ENCODE measurements around the gene COMT.

Gene COMT

GRCh38 chr22:19967850-19968449 lies 26.4 kb downstream of the COMT start:
- no peak overlapping the region for H3K9ac ChIP-seq (ENCODE audit: low read depth, low read length, poor library complexity, severe bottlenecking)
- no peaks in the 10 kb centered on the region for H3F3A ChIP-seq (ENCODE audit: low read depth)
- no peaks in the 10 kb centered on the region for H3K9me3 ChIP-seq (ENCODE audit: insufficient read depth, low read depth, low read length)
- H3K4me2 ChIP-seq (ENCODE audit: low read depth, low read length, poor library complexity, severe bottlenecking) = no peak overlapping the region
- H3K27me3 ChIP-seq (ENCODE audit: insufficient read depth, low read length, poor library complexity, severe bottlenecking) = no peaks in the 10 kb centered on the region
- no peak overlapping the region for H2AFZ ChIP-seq (ENCODE audit: low read length)
- H3K4me1 ChIP-seq (ENCODE audit: insufficient read depth, low read length, poor library complexity, severe bottlenecking) = no peaks in the 10 kb centered on the region
- TF ChIP-seq EZH2phosphoT487 (IDR thresholded peaks at IDR 0.05; ENCODE audit: borderline replicate concordance) (no peak), CTCF (conservative IDR thresholded peaks at IDR 0.05; ENCODE audit: low read length) (no peak)
- H4K20me1 ChIP-seq (ENCODE audit: insufficient read depth, low read length, poor library complexity, severe bottlenecking) = peaks cover 5% of the 10 kb centered on the region
- H3K79me2 ChIP-seq (ENCODE audit: insufficient read depth, low read length) = no peaks in the 10 kb centered on the region
- peaks cover 19% of the 10 kb centered on the region; the same call in 1 of the 2 replicates for H3K36me3 ChIP-seq (ENCODE audit: insufficient read depth, low read length)
- H3K9me2 ChIP-seq (replicated peaks; ENCODE audit: low read depth, low read length) = no peaks in the 10 kb centered on the region
- no peak overlapping the region for H3K4me3 ChIP-seq (ENCODE audit: low read length, poor library complexity, severe bottlenecking)

DNA sequence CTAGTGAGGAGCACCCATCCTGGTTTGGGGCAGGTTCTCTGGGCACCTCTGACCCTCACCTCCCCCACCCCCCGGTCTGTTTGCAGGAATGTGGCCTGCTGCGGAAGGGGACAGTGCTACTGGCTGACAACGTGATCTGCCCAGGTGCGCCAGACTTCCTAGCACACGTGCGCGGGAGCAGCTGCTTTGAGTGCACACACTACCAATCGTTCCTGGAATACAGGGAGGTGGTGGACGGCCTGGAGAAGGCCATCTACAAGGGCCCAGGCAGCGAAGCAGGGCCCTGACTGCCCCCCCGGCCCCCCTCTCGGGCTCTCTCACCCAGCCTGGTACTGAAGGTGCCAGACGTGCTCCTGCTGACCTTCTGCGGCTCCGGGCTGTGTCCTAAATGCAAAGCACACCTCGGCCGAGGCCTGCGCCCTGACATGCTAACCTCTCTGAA lies 26.9 kb downstream of the COMT start:
- no peaks in the 10 kb centered on the region for H3K4me1 ChIP-seq (ENCODE audit: insufficient read depth, low read length, poor library complexity, severe bottlenecking)
- no peak overlapping the region for H2AFZ ChIP-seq (ENCODE audit: low read length)
- H3K79me2 ChIP-seq (ENCODE audit: insufficient read depth, low read length) = no peaks in the 10 kb centered on the region
- no peaks in the 10 kb centered on the region for H3K27me3 ChIP-seq (ENCODE audit: insufficient read depth, low read length, poor library complexity, severe bottlenecking)
- no peaks in the 10 kb centered on the region for H3K9me3 ChIP-seq (ENCODE audit: insufficient read depth, low read depth, low read length)
- no peaks in the 10 kb centered on the region for H3K9me2 ChIP-seq (replicated peaks; ENCODE audit: low read depth, low read length)
- TF ChIP-seq CTCF (conservative IDR thresholded peaks at IDR 0.05; ENCODE audit: low read length) (no peak), EZH2phosphoT487 (IDR thresholded peaks at IDR 0.05; ENCODE audit: borderline replicate concordance) (no peak)
- no peaks in the 10 kb centered on the region for H3F3A ChIP-seq (ENCODE audit: low read depth)
- H3K4me3 ChIP-seq (ENCODE audit: low read length, poor library complexity, severe bottlenecking) = no peak overlapping the region
- H3K36me3 ChIP-seq (ENCODE audit: insufficient read depth, low read length) = peaks cover 19% of the 10 kb centered on the region; the same call in 1 of the 2 replicates
- H4K20me1 ChIP-seq (ENCODE audit: insufficient read depth, low read length, poor library complexity, severe bottlenecking) = peaks cover 5% of the 10 kb centered on the region
- H3K4me2 ChIP-seq (ENCODE audit: low read depth, low read length, poor library complexity, severe bottlenecking) = no peak overlapping the region
- H3K9ac ChIP-seq (ENCODE audit: low read depth, low read length, poor library complexity, severe bottlenecking) = no peak overlapping the region

- H3K4me2 ChIP-seq (ENCODE audit: low read depth, low read length, poor library complexity, severe bottlenecking) = no peak overlapping the region
- no peak overlapping the region for H3K9ac ChIP-seq (ENCODE audit: low read depth, low read length, poor library complexity, severe bottlenecking)
- H3K9me2 ChIP-seq (replicated peaks; ENCODE audit: low read depth, low read length) = no peaks in the 10 kb centered on the region
- H3F3A ChIP-seq (ENCODE audit: low read depth) = no peaks in the 10 kb centered on the region
- peaks cover 5% of the 10 kb centered on the region for H4K20me1 ChIP-seq (ENCODE audit: insufficient read depth, low read length, poor library complexity, severe bottlenecking)
- H3K4me1 ChIP-seq (ENCODE audit: insufficient read depth, low read length, poor library complexity, severe bottlenecking) = peaks cover 6% of the 10 kb centered on the region
- TF ChIP-seq CTCF (conservative IDR thresholded peaks at IDR 0.05; ENCODE audit: low read length) (no peak), EZH2phosphoT487 (IDR thresholded peaks at IDR 0.05; ENCODE audit: borderline replicate concordance) (no peak)
- H3K4me3 ChIP-seq (ENCODE audit: low read length, poor library complexity, severe bottlenecking) = no peak overlapping the region
- peaks cover 10% of the 10 kb centered on the region; the same call in 1 of the 2 replicates for H3K36me3 ChIP-seq (ENCODE audit: insufficient read depth, low read length)
- H3K79me2 ChIP-seq (ENCODE audit: insufficient read depth, low read length) = no peaks in the 10 kb centered on the region
- no peaks in the 10 kb centered on the region for H3K27me3 ChIP-seq (ENCODE audit: insufficient read depth, low read length, poor library complexity, severe bottlenecking)
- no peak overlapping the region for H2AFZ ChIP-seq (ENCODE audit: low read length)
- no peaks in the 10 kb centered on the region for H3K9me3 ChIP-seq (ENCODE audit: insufficient read depth, low read depth, low read length)
Observed at GRCh38 chr22:19969141-19969928, 27.8 kb downstream of the COMT start.

All from Loucy (cell line).